Esophagus muscularis mucosa (tissue), 4 donors: ENCODE results near the gene CTNNA2. TPM values are rescaled to one million over a fixed set of nuclear protein-coding genes. Genes with fewer than 3 reads are reported as not detected.

ENCODE experiments used
- DNase-seq: peaks from one replicate; pipeline ENCODE4 v3.0.0-alpha.2; 2017; ENCODE audit errors: extremely low spot score
- H3K27ac ChIP-seq, 4 donors: fragments of 200-600 bp; sonication (generic); replicated peaks in 1 of 4; 1 replicate in 3 of 4; 2 replicates in 1 of 4; pipeline ENCODE4 v1.5.1; 2016 to 2019; ENCODE audit warnings: mild to moderate bottlenecking in 1 of 4
- H3K27me3 ChIP-seq, 4 donors: fragments of 200-600 bp; sonication (generic); one replicate each; pipeline versions ENCODE4 v1.5.1 to v1.6.0; 2016 to 2019
- H3K36me3 ChIP-seq, 4 donors: fragments of 200-600 bp; sonication (generic); one replicate each; pipeline ENCODE4 v1.5.1; 2016 to 2019
- H3K4me1 ChIP-seq, 4 donors: fragments of 200-600 bp; sonication (generic); one replicate each; pipeline ENCODE4 v1.5.1; 2016 to 2019
- H3K4me3 ChIP-seq, 4 donors: fragments of 200-600 bp; sonication (generic); 1 replicate in 2 of 4; 2 replicates in 2 of 4; pipeline ENCODE4 v1.5.1; 2016 to 2019; ENCODE audit warnings: mild to moderate bottlenecking in 4 of 4, moderate library complexity in 1 of 4
- H3K9me3 ChIP-seq, 4 donors: fragments of 200-600 bp; sonication (generic); 1 replicate in 3 of 4; 2 replicates in 1 of 4; pipeline ENCODE4 v1.5.1; 2016 to 2019
- CTCF ChIP-seq, 3 experiments: fragments of 200-600 bp in 2 of 3; fragments of 450-650 bp in 1 of 3; sonication (generic) in 2 of 3; IDR thresholded peaks; one replicate each; pipeline ENCODE4 v1.5.1; 2017 to 2019; ENCODE audit warnings: antibody characterized with exemption in 3 of 3, mild to moderate bottlenecking in 2 of 3, moderate library complexity in 1 of 3
- EP300 ChIP-seq: sonication (generic); formaldehyde crosslinking; IDR thresholded peaks from one replicate; pipeline ENCODE4 v1.6.1; 2017; ENCODE audit warnings: antibody characterized with exemption
- POLR2A ChIP-seq: fragments of 450-650 bp; IDR thresholded peaks from one replicate; pipeline ENCODE4 v1.6.1; 2017; ENCODE audit warnings: antibody characterized with exemption, moderate library complexity, mild to moderate bottlenecking, low read depth
- POLR2AphosphoS5 ChIP-seq, 2 donors: sonication (generic); formaldehyde crosslinking; IDR thresholded peaks; one replicate each; pipeline ENCODE4 v1.6.1; 2017; ENCODE audit warnings: antibody characterized with exemption in 2 of 2
- WGBS: methylation state at CpG from one replicate; pipeline ENCODE4 v1.1.5; 2018; 5-methylcytosine and 5-hydroxymethylcytosine counted together
- intact Hi-C: fragments of 100-400 bp; cut with DNase I; formaldehyde crosslinking; loops from one replicate; pipeline ENCODE4 v1.15.1; 2023
- total RNA-seq, 4 donors: library from RNA; depleted of rRNA; stranded (reverse); fragments of >200 nt; gene quantifications; one replicate each; pipeline versions ENCODE4 v1.1.0 to v1.2.1, GENCODE V29; 2016

The CTNNA2 gene
- total RNA-seq, 4 donors from 2014 or later, result 0.42 to 2.5 (median 1.1) TPM

- H3K27me3 ChIP-seq, result no peaks in the 10 kb centered on the region
- no peaks in the 10 kb centered on the region for H3K4me1 ChIP-seq
- intact Hi-C loops, result no loop called here
- WGBS, result 72% methylated on average over 1 of the region's 1 CpG
- no peaks in the 10 kb centered on the region for H3K36me3 ChIP-seq
- no peaks in the 10 kb centered on the region for H3K9me3 ChIP-seq
- H3K27ac ChIP-seq, result no peak overlapping the region
- no peak for TF ChIP-seq EP300
- TF ChIP-seq POLR2AphosphoS5 (IDR thresholded peaks at IDR 0.05), result no peak
- TF ChIP-seq POLR2A, result no peak
- TF ChIP-seq CTCF (IDR thresholded peaks at IDR 0.05), result no peak
- no peak for DNase-seq
- H3K4me3 ChIP-seq, result no peak overlapping the region
These were observed 267.9 kb downstream of the CTNNA2 start for GRCh38 chr2:79780781-79781180.

- no peaks in the 10 kb centered on the region for H3K27me3 ChIP-seq
- 69% methylated on average over 4 of the region's 4 CpGs for WGBS
- DNase-seq, result no peak
- no peak overlapping the region for H3K4me3 ChIP-seq
- H3K36me3 ChIP-seq, result no peaks in the 10 kb centered on the region
- intact Hi-C loops, result no loop called here
- no peak overlapping the region for H3K27ac ChIP-seq
- TF ChIP-seq POLR2A (no peak), CTCF (IDR thresholded peaks at IDR 0.05) (no peak), POLR2AphosphoS5 (IDR thresholded peaks at IDR 0.05) (no peak)
- no peaks in the 10 kb centered on the region for H3K4me1 ChIP-seq
- H3K9me3 ChIP-seq, result no peaks in the 10 kb centered on the region
These were observed 270.0 kb downstream of the CTNNA2 start for GRCh38 chr2:79782576-79783452.

GRCh38 chr2:79788952-79789651 lies 276.3 kb downstream of the CTNNA2 start:
- intact Hi-C loops, result no loop called here
- TF ChIP-seq EP300 (no peak), POLR2A (no peak), POLR2AphosphoS5 (IDR thresholded peaks at IDR 0.05) (no peak)
- no peak for DNase-seq

GRCh38 chr2:79789811-79790210 lies 277.0 kb downstream of the CTNNA2 start:
- Histone ChIP-seq H3K9me3 (no peaks in the 10 kb centered on the region), H3K36me3 (no peaks in the 10 kb centered on the region), H3K4me3 (no peak overlapping the region), H3K27ac (no peak overlapping the region), H3K4me1 (no peaks in the 10 kb centered on the region), H3K27me3 (no peaks in the 10 kb centered on the region)
- 80% methylated on average over 3 of the region's 3 CpGs for WGBS
- no peak for DNase-seq
- TF ChIP-seq EP300 (no peak), POLR2AphosphoS5 (IDR thresholded peaks at IDR 0.05) (no peak), CTCF (IDR thresholded peaks at IDR 0.05) (no peak), POLR2A (no peak)
- intact Hi-C loops, result no loop called here

More at GRCh38 chr2:79788952-79789651, 276.3 kb downstream of the CTNNA2 start:
- no peaks in the 10 kb centered on the region for H3K36me3 ChIP-seq
- H3K9me3 ChIP-seq, result no peaks in the 10 kb centered on the region
- H3K27me3 ChIP-seq, result no peaks in the 10 kb centered on the region
- H3K27ac ChIP-seq, result no peak overlapping the region
- no peak overlapping the region for H3K4me3 ChIP-seq
- 58% methylated on average over 7 of the region's 7 CpGs for WGBS
- H3K4me1 ChIP-seq, result no peaks in the 10 kb centered on the region

- no peak overlapping the region for H3K4me3 ChIP-seq
- no peaks in the 10 kb centered on the region for H3K4me1 ChIP-seq
- intact Hi-C loops, result no loop called here
- WGBS, result 71% methylated on average over 1 of the region's 1 CpG
- H3K27ac ChIP-seq, result no peak overlapping the region
- no peaks in the 10 kb centered on the region for H3K36me3 ChIP-seq
- TF ChIP-seq POLR2AphosphoS5 (IDR thresholded peaks at IDR 0.05) (no peak), CTCF (IDR thresholded peaks at IDR 0.05) (no peak), EP300 (no peak)
- H3K9me3 ChIP-seq, result no peaks in the 10 kb centered on the region
- no peak for DNase-seq
- no peaks in the 10 kb centered on the region for H3K27me3 ChIP-seq
These were observed 279.2 kb downstream of the CTNNA2 start for GRCh38 chr2:79792090-79792489.
